HL-60 (cell line): ENCODE results near the gene PTPRK.

Source experiments
- CTCF ChIP-seq: IDR thresholded peaks from one replicate; pipeline ENCODE4 v1.5.1; 2011; ENCODE audit warnings: low read length, control low read depth, inconsistent platforms; ENCODE audit not compliant: insufficient read depth
- GABPA ChIP-seq: IDR thresholded peaks from 2 replicates; pipeline ENCODE4 v1.6.1; 2012; ENCODE audit warnings: low read depth
- POLR2AphosphoS5 ChIP-seq: IDR thresholded peaks from 2 replicates; pipeline ENCODE4 v1.6.1; 2012; ENCODE audit warnings: low read depth
- REST ChIP-seq: IDR thresholded peaks from 2 replicates; pipeline ENCODE4 v1.6.1; 2012; ENCODE audit warnings: low read depth; ENCODE audit not compliant: insufficient replicate concordance
- SPI1 ChIP-seq: IDR thresholded peaks from 2 replicates; pipeline ENCODE4 v1.6.1; 2012; ENCODE audit warnings: low read depth, mild to moderate bottlenecking, borderline replicate concordance

GRCh38 chr6:128144320-128144719, 376.1 kb downstream of the PTPRK start:
- no peak for TF ChIP-seq GABPA
- no peak for TF ChIP-seq POLR2AphosphoS5
- no peak for TF ChIP-seq CTCF
- no peak for TF ChIP-seq REST
- no peak for TF ChIP-seq SPI1
